H1 (cell line): ENCODE results near the gene NT5C3B. TPM values are rescaled to one million over a fixed set of nuclear protein-coding genes. Genes with fewer than 3 reads are reported as not detected.

Experiments
- CTCF ChIA-PET: fragments of 300-600 bp; sonication (Branson Sonifier 250); formaldehyde crosslinking; loops from one replicate; lab custom pipeline; 2021; ENCODE audit not compliant: partially characterized antibody; lab: Charles Lee
- POLR2A ChIA-PET: fragments of 300-600 bp; sonication (Branson Sonifier 250); formaldehyde crosslinking; loops from one replicate; lab custom pipeline; 2021; ENCODE audit warnings: inconsistent platforms; ENCODE audit not compliant: partially characterized antibody; lab: Charles Lee
- DNase-seq, 2 experiments: peaks; one replicate each; pipeline versions ENCODE4 v3.0.0 to v3.0.0-alpha.2; 2010 to 2022; ENCODE audit warnings: low spot score in 2 of 2, low read depth in 1 of 2, mixed read lengths in 1 of 2
- FAIRE-seq: peaks from 2 replicates; lab custom pipeline; 2011; peaks lifted over from hg19 to GRCh38; lab: Jason Lieb, UNC
- H2AFZ ChIP-seq: 2 replicates; pipeline ENCODE4 v1.8.1; 2012; ENCODE audit warnings: low read length, inconsistent platforms
- H2AK5ac ChIP-seq: 2 replicates; pipeline ENCODE4 v1.6.1; 2013; ENCODE audit warnings: low read depth, low read length
- H2BK120ac ChIP-seq: replicated peaks from 2 replicates; pipeline ENCODE3; 2013; ENCODE audit warnings: low read depth, low read length, inconsistent platforms
- H2BK12ac ChIP-seq: 2 replicates; pipeline ENCODE4 v1.6.1; 2013; ENCODE audit warnings: low read depth, low read length
- H2BK15ac ChIP-seq: 2 replicates; pipeline ENCODE4 v1.6.1; 2013; ENCODE audit warnings: low read length
- H2BK20ac ChIP-seq: 2 replicates; pipeline ENCODE4 v1.6.1; 2013; ENCODE audit warnings: low read length
- H2BK5ac ChIP-seq: 2 replicates; pipeline ENCODE4 v1.6.1; 2013; ENCODE audit warnings: low read depth, low read length
- H3K14ac ChIP-seq: 2 replicates; pipeline ENCODE4 v1.6.1; 2013; ENCODE audit warnings: inconsistent platforms; ENCODE audit not compliant: insufficient read length
- H3K18ac ChIP-seq: 2 replicates; pipeline ENCODE4 v1.6.1; 2013; ENCODE audit warnings: low read length; ENCODE audit errors: extremely low read depth
- H3K23ac ChIP-seq: 2 replicates; pipeline ENCODE4 v1.6.1; 2013; ENCODE audit warnings: inconsistent platforms; ENCODE audit not compliant: insufficient read length
- H3K23me2 ChIP-seq: 2 replicates; pipeline ENCODE4 v1.6.1; 2013; ENCODE audit warnings: low read depth, low read length
- H3K27ac ChIP-seq: 2 replicates; pipeline ENCODE4 v1.6.1; 2011; ENCODE audit warnings: low read depth, low read length, inconsistent platforms
- H3K27me3 ChIP-seq, 4 experiments: replicated peaks in 1 of 4; 1 replicate in 1 of 4; 2 replicates in 3 of 4; pipeline versions ENCODE4 v1.6.1 to v1.8.1; 2011 to 2013; ENCODE audit warnings: low read length in 3 of 4, mild to moderate bottlenecking in 3 of 4, inconsistent platforms in 2 of 4, mixed read lengths in 2 of 4, moderate library complexity in 1 of 4; ENCODE audit not compliant: control insufficient read depth in 3 of 4, insufficient read depth in 3 of 4; ENCODE audit errors: extremely low read depth in 1 of 4
- H3K36me3 ChIP-seq, 4 experiments: 2 replicates each; pipeline versions ENCODE4 v1.6.1 to v1.8.1; 2011 to 2013; ENCODE audit warnings: mild to moderate bottlenecking in 4 of 4, low read length in 3 of 4, moderate library complexity in 2 of 4, control low read depth in 1 of 4, inconsistent platforms in 1 of 4; ENCODE audit not compliant: insufficient read depth in 4 of 4, control insufficient read depth in 2 of 4
- H3K4ac ChIP-seq: replicated peaks from 2 replicates; pipeline ENCODE3; 2013; ENCODE audit warnings: low read length, low read depth, mixed read lengths, inconsistent platforms; ENCODE audit not compliant: insufficient read length
- H3K4me1 ChIP-seq, 4 experiments: replicated peaks in 1 of 4; 1 replicate in 1 of 4; 2 replicates in 3 of 4; pipeline versions ENCODE4 v1.6.1 to v1.8.1; 2011 to 2013; ENCODE audit warnings: low read length in 3 of 4, inconsistent platforms in 2 of 4, mixed read lengths in 1 of 4; ENCODE audit not compliant: insufficient read depth in 4 of 4, control insufficient read depth in 3 of 4
- H3K4me2 ChIP-seq, 2 experiments: 2 replicates each; pipeline versions ENCODE4 v1.6.1 to v1.8.1; 2011 to 2013; ENCODE audit warnings: low read depth in 2 of 2, low read length in 2 of 2, control low read depth in 1 of 2, inconsistent platforms in 1 of 2, mild to moderate bottlenecking in 1 of 2; ENCODE audit not compliant: insufficient read depth in 1 of 2
- H3K4me3 ChIP-seq, 4 experiments: fragments of 200-600, 300-600 bp in 1 of 4; sonication (generic), shearing (Covaris generic), sonication (Bioruptor Twin) in 1 of 4; 2 replicates each; pipeline versions ENCODE4 v1.5.1 to v1.8.1; 2011 to 2016; ENCODE audit warnings: low read length in 4 of 4, low read depth in 3 of 4, control low read depth in 2 of 4, inconsistent platforms in 2 of 4, mild to moderate bottlenecking in 2 of 4, mixed read lengths in 1 of 4, moderate library complexity in 1 of 4; ENCODE audit not compliant: insufficient read depth in 2 of 4; ENCODE audit errors: extremely low read depth in 1 of 4
- H3K56ac ChIP-seq: replicated peaks from 2 replicates; pipeline ENCODE3; 2013; ENCODE audit warnings: low read depth, mild to moderate bottlenecking, mixed read lengths, low read length, inconsistent platforms; ENCODE audit not compliant: insufficient read length
- H3K79me1 ChIP-seq: 2 replicates; pipeline ENCODE4 v1.6.1; 2013; ENCODE audit warnings: low read depth, low read length, control low read depth
- H3K79me2 ChIP-seq, 2 experiments: 2 replicates each; pipeline versions ENCODE4 v1.6.1 to v1.8.1; 2012 to 2013; ENCODE audit warnings: low read length in 2 of 2, mild to moderate bottlenecking in 2 of 2, inconsistent platforms in 1 of 2; ENCODE audit not compliant: insufficient read depth in 2 of 2, control insufficient read depth in 1 of 2
- H3K9ac ChIP-seq, 4 experiments: replicated peaks in 1 of 4; 1 replicate in 1 of 4; 2 replicates in 3 of 4; pipeline versions ENCODE4 v1.6.1 to v1.8.1; 2011 to 2013; ENCODE audit warnings: low read depth in 3 of 4, low read length in 3 of 4, control low read depth in 2 of 4, mild to moderate bottlenecking in 2 of 4, moderate library complexity in 2 of 4, inconsistent platforms in 1 of 4; ENCODE audit errors: extremely low read depth in 1 of 4
- H3K9me3 ChIP-seq, 2 experiments: 2 replicates each; pipeline versions ENCODE4 v1.6.1 to v1.8.1; 2012 to 2013; ENCODE audit warnings: mild to moderate bottlenecking in 2 of 2, moderate library complexity in 2 of 2, control low read depth in 1 of 2, inconsistent platforms in 1 of 2, low read depth in 1 of 2, low read length in 1 of 2, mixed read lengths in 1 of 2; ENCODE audit not compliant: insufficient read depth in 2 of 2
- H4K20me1 ChIP-seq, 2 experiments: replicated peaks in 1 of 2; 2 replicates each; pipeline versions ENCODE3 to v1.8.1; 2011 to 2013; ENCODE audit warnings: inconsistent platforms in 2 of 2, low read length in 2 of 2, mild to moderate bottlenecking in 1 of 2; ENCODE audit not compliant: insufficient read depth in 2 of 2, control insufficient read depth in 1 of 2
- H4K5ac ChIP-seq: 2 replicates; pipeline ENCODE4 v1.6.1; 2013; ENCODE audit warnings: low read length, low read depth, mixed read lengths, inconsistent platforms; ENCODE audit not compliant: insufficient read length
- H4K8ac ChIP-seq: 2 replicates; pipeline ENCODE4 v1.8.0; 2013; ENCODE audit warnings: mild to moderate bottlenecking, moderate library complexity, low read length, inconsistent platforms; ENCODE audit not compliant: insufficient read depth; ENCODE audit errors: extremely low read depth
- H4K91ac ChIP-seq: replicated peaks from 2 replicates; pipeline ENCODE3; 2013; ENCODE audit warnings: low read length, mixed read lengths, inconsistent platforms; ENCODE audit not compliant: insufficient read length
- ASH2L ChIP-seq: fragments of 200-600, 300-600 bp; sonication (generic); IDR thresholded peaks from one replicate; pipeline ENCODE4 v1.7.1; 2017; ENCODE audit warnings: low read length
- HDAC6 ChIP-seq: IDR thresholded peaks from one replicate; pipeline ENCODE4 v1.7.1; 2012; ENCODE audit warnings: low read depth, mild to moderate bottlenecking, inconsistent platforms, low read length, moderate library complexity
- JUND ChIP-seq: IDR thresholded peaks from 2 replicates; pipeline ENCODE4 v1.6.1; 2011; ENCODE audit warnings: mild to moderate bottlenecking, improper control_type of control experiment, low read length
- KDM1A ChIP-seq: fragments of 200-600, 300-600 bp; sonication (generic); IDR thresholded peaks from 2 replicates; pipeline ENCODE4 v1.7.1; 2016; ENCODE audit warnings: mild to moderate bottlenecking, low read length, borderline replicate concordance
- NRF1 ChIP-seq: IDR thresholded peaks from 2 replicates; pipeline ENCODE4 v1.6.1; 2011; ENCODE audit warnings: mild to moderate bottlenecking, low read depth, low read length, improper control_type of control experiment
- RFX5 ChIP-seq: IDR thresholded peaks from 2 replicates; pipeline ENCODE4 v1.6.1; 2011; ENCODE audit warnings: low read depth, low read length, improper control_type of control experiment, borderline replicate concordance
- RXRA ChIP-seq: IDR thresholded peaks from 2 replicates; pipeline ENCODE4 v1.6.1; 2011; ENCODE audit warnings: low read depth, mild to moderate bottlenecking, low read length, moderate library complexity; ENCODE audit not compliant: insufficient read depth
- SUZ12 ChIP-seq: fragments of 200-600 bp; sonication (generic); IDR thresholded peaks from 2 replicates; pipeline ENCODE4 v1.6.1; 2012; ENCODE audit warnings: mild to moderate bottlenecking, inconsistent platforms, low read length, moderate library complexity, mixed read lengths
- TBP ChIP-seq: IDR thresholded peaks from 2 replicates; pipeline ENCODE4 v1.6.1; 2011; ENCODE audit warnings: low read depth, low read length, improper control_type of control experiment
- WGBS, 2 experiments: shearing (Covaris generic) in 1 of 2; methylation state at CpG; one replicate each; pipeline versions ENCODE4 v1.1.6 to v1.1.7; 2013 to 2015; ENCODE audit warnings: low lambda C conversion rate in 2 of 2, mixed read lengths in 2 of 2, inconsistent platforms in 1 of 2, low coverage in 1 of 2, missing lambda C conversion rate in 1 of 2; ENCODE audit not compliant: insufficient replicate concordance in 2 of 2, insufficient coverage in 1 of 2, insufficient read length in 1 of 2; ENCODE audit errors: extremely low coverage in 1 of 2, missing lambda C conversion rate in 1 of 2; 5-methylcytosine and 5-hydroxymethylcytosine counted together
- polyA plus RNA-seq, 7 experiments: library from polyadenylated mRNA; depleted of rRNA in 3 of 7; stranded (reverse) in 5 of 7; unstranded in 2 of 7; fragments of >200 nt in 5 of 7; fragments of 200-250 nt in 2 of 7; gene quantifications; 1 replicate in 5 of 7; 2 replicates in 1 of 7; 4 replicates in 1 of 7; pipeline versions ENCODE4 v1.2.1 to v1.2.3, GENCODE V29; 2011 to 2013; ENCODE audit warnings: missing spikeins in 2 of 7, mixed read lengths in 2 of 7
- total RNA-seq: library from RNA; stranded (reverse); fragmentation: NEBNext Ultra II Directional; extraction: Animal tissue kit (Norgen Biotek cat#: 25700); gene quantifications from 2 replicates; pipeline ENCODE4 v1.2.1, GENCODE V29; 2021

Gene NT5C3B
- total and polyA plus RNA-seq, 2 of the 8 experiments (the other 6 are each of a cell fraction or from before 2014, with no cell fraction given): 68.7 to 94.5 TPM

DNA sequence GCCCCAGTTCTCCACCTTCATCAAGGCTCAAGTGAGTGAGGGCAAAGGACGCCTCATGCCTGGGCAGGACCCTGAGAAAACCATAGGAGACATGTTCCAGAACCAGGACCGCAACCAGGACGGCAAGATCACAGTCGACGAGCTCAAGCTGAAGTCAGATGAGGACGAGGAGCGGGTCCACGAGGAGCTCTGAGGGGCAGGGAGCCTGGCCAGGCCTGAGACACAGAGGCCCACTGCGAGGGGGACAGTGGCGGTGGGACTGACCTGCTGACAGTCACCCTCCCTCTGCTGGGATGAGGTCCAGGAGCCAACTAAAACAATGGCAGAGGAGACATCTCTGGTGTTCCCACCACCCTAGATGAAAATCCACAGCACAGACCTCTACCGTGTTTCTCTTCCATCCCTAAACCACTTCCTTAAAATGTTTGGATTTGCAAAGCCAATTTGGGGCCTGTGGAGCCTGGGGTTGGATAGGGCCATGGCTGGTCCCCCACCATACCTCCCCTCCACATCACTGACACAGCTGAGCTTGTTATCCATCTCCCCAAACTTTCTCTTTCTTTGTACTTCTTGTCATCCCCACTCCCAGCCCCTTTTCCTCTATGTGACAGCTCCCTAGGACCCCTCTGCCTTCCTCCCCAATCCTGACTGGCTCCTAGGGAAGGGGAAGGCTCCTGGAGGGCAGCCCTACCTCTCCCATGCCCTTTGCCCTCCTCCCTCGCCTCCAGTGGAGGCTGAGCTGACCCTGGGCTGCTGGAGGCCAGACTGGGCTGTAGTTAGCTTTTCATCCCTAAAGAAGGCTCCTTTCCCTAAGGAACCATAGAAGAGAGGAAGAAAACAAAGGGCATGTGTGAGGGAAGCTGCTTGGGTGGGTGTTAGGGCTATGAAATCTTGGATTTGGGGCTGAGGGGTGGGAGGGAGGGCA is 13.6 kb downstream of the NT5C3B start:
- ChIA-PET POLR2A (interaction anchor here (0.7 to 5.6 kb wide), 11 partner anchors 8 to 96 kb away, joined by 3 to 40 read pairs (median 5); partner anchors contain the start of genes ACLY, FKBP10, HAP1 and KLHL11), CTCF (interaction anchor here (1.2 to 4.1 kb wide), 3 partner anchors 10 to 36 kb away, joined by 4 to 16 read pairs (median 6); partner anchors contain the start of genes FKBP10, JUP and P3H4)

More for the DNA sequence above, 13.6 kb downstream of the NT5C3B start:
- Histone ChIP-seq H2BK12ac (no peak overlapping the region), H2BK120ac (no peak overlapping the region), H3K23ac (no peak overlapping the region), H3K27me3 (no peaks in the 10 kb centered on the region), H3K9me3 (no peaks in the 10 kb centered on the region), H3K4me2 (no peak overlapping the region), H3K18ac (no peak overlapping the region), H2BK15ac (no peak overlapping the region), H3K4me1 (peaks cover 0 to 20% (median 13%) of the 10 kb centered on the region in 4 experiments; a peak in 6 of 7 replicates), H3K56ac (no peak overlapping the region), H4K20me1 (peaks cover 1 to 6% of the 10 kb centered on the region in 2 experiments), H3K79me1 (peaks cover 2% of the 10 kb centered on the region; the same call in 1 of the 2 replicates), H3K79me2 (no peaks in the 10 kb centered on the region), H3K4me3 (no peak overlapping the region), H3K4ac (no peak overlapping the region), H4K5ac (no peak overlapping the region), H3K23me2 (no peaks in the 10 kb centered on the region; the same call in 1 of the 2 replicates), H3K9ac (no peak overlapping the region), H2AFZ (no peak overlapping the region), H2BK5ac (no peak overlapping the region), H3K14ac (no peak overlapping the region), H2AK5ac (no peak overlapping the region), H3K36me3 (peaks cover 6 to 49% (median 11%) of the 10 kb centered on the region in 4 experiments; a peak in 7 of 8 replicates), H2BK20ac (no peak overlapping the region), H3K27ac (no peak overlapping the region), H4K8ac (no peak overlapping the region), H4K91ac (no peak overlapping the region)
- no peak for DNase-seq
- no peak for FAIRE-seq
- TF ChIP-seq SUZ12 (no peak), RXRA (no peak), JUND (no peak), KDM1A (no peak), RFX5 (no peak), NRF1 (no peak), HDAC6 (no peak), ASH2L (no peak), TBP (no peak)
- 92% methylated on average over 12 of the region's 12 CpGs; no CpG with 5 or more reads in 1 of the 2 experiments for WGBS, 2 experiments
